Neural cell (in vitro differentiated cells): Measurements from ENCODE around the gene GLI3. TPM values are rescaled to one million over a fixed set of nuclear protein-coding genes. Genes with fewer than 3 reads are reported as not detected.

Experiments
- H2AFZ ChIP-seq: fragments of 200-600, 300-800 bp; sonication (generic), shearing (Covaris generic); 2 replicates; pipeline ENCODE4 v1.6.0; 2014; ENCODE audit warnings: low read depth, mild to moderate bottlenecking, antibody characterized with exemption, low read length, moderate library complexity
- H3F3A ChIP-seq: fragments of 200-600 bp; shearing (Covaris generic); 2 replicates; pipeline ENCODE4 v1.6.1; 2016; ENCODE audit warnings: mild to moderate bottlenecking, moderate library complexity, mixed read lengths, antibody characterized with exemption, low read length; ENCODE audit not compliant: insufficient read depth, poor library complexity, severe bottlenecking
- H3K27ac ChIP-seq: fragments of 200-600, 300-800 bp; sonication (generic), shearing (Covaris generic); 2 replicates; pipeline ENCODE4 v1.5.1; 2014; ENCODE audit warnings: mild to moderate bottlenecking, low read length, moderate library complexity
- H3K27me3 ChIP-seq: fragments of 300-800, 200-600 bp; sonication (generic), shearing (Covaris generic); 2 replicates; pipeline ENCODE4 v1.6.0; 2014; ENCODE audit warnings: mild to moderate bottlenecking, low read depth, low read length, moderate library complexity; ENCODE audit not compliant: insufficient read depth
- H3K36me3 ChIP-seq: fragments of 300-800, 200-600 bp; sonication (generic), shearing (Covaris generic); 2 replicates; pipeline ENCODE4 v1.5.1; 2014; ENCODE audit warnings: mild to moderate bottlenecking, antibody characterized with exemption, low read length, moderate library complexity; ENCODE audit not compliant: insufficient read depth
- H3K4me2 ChIP-seq: fragments of 300-800, 200-600 bp; sonication (generic), shearing (Covaris generic); 2 replicates; pipeline ENCODE4 v1.6.0; 2014; ENCODE audit warnings: mild to moderate bottlenecking, low read length
- H3K4me3 ChIP-seq: fragments of 300-800, 200-600 bp; sonication (generic), shearing (Covaris generic); 2 replicates; pipeline ENCODE4 v1.5.1; 2014; ENCODE audit warnings: mild to moderate bottlenecking, low read length, moderate library complexity
- H3K79me2 ChIP-seq: fragments of 200-600 bp; shearing (Covaris generic); replicated peaks from 2 replicates; pipeline ENCODE4 v1.6.0; 2014; ENCODE audit warnings: mild to moderate bottlenecking, low read length, moderate library complexity; ENCODE audit not compliant: insufficient read depth
- H3K9ac ChIP-seq: fragments of 300-800, 200-600 bp; sonication (generic), shearing (Covaris generic); 2 replicates; pipeline ENCODE4 v1.6.1; 2016; ENCODE audit warnings: mild to moderate bottlenecking, low read length, mixed read lengths
- H3K9me2 ChIP-seq: fragments of 200-600 bp; shearing (Covaris generic); 2 replicates; pipeline ENCODE4 v1.6.1; 2016; ENCODE audit warnings: mild to moderate bottlenecking, low read length, mixed read lengths; ENCODE audit not compliant: insufficient read depth
- H3K9me3 ChIP-seq: fragments of 200-600, 300-800 bp; sonication (generic), shearing (Covaris generic); 2 replicates; pipeline ENCODE4 v1.6.1; 2016; ENCODE audit warnings: mild to moderate bottlenecking, mixed run types, low read length, moderate library complexity, mixed read lengths
- H4K20me1 ChIP-seq: fragments of 200-600 bp; shearing (Covaris generic); 2 replicates; pipeline ENCODE4 v1.6.1; 2016; ENCODE audit warnings: mild to moderate bottlenecking, mixed run types; ENCODE audit not compliant: insufficient read depth
- CTCF ChIP-seq: fragments of 450-650 bp; IDR thresholded peaks from 2 replicates; pipeline ENCODE4 v1.5.1; 2014; ENCODE audit warnings: antibody characterized with exemption, mild to moderate bottlenecking, moderate library complexity; ENCODE audit not compliant: poor library complexity, severe bottlenecking
- EP300 ChIP-seq: fragments of 450-650 bp; conservative IDR thresholded peaks from 2 replicates; pipeline ENCODE4 v1.6.1; 2014; ENCODE audit warnings: antibody characterized with exemption, mild to moderate bottlenecking, moderate library complexity; ENCODE audit not compliant: poor library complexity, severe bottlenecking
- EZH2 ChIP-seq: fragments of 200-600, 300-800 bp; shearing (Covaris generic), sonication (generic); IDR thresholded peaks from 2 replicates; pipeline ENCODE4 v1.6.1; 2014; ENCODE audit warnings: antibody characterized with exemption, low read length, borderline replicate concordance, mild to moderate bottlenecking; ENCODE audit not compliant: insufficient read depth, poor library complexity, severe bottlenecking
- MXI1 ChIP-seq: fragments of 450-650 bp; conservative IDR thresholded peaks from 2 replicates; pipeline ENCODE4 v1.6.1; 2014; ENCODE audit warnings: antibody characterized with exemption, mild to moderate bottlenecking; ENCODE audit not compliant: poor library complexity, severe bottlenecking
- POLR2AphosphoS5 ChIP-seq: IDR thresholded peaks from 2 replicates; pipeline ENCODE4 v1.6.1; 2012
- RAD21 ChIP-seq: fragments of 450-650 bp; conservative IDR thresholded peaks from 2 replicates; pipeline ENCODE4 v1.6.1; 2014; ENCODE audit warnings: antibody characterized with exemption, mild to moderate bottlenecking, moderate library complexity
- REST ChIP-seq: IDR thresholded peaks from 2 replicates; pipeline ENCODE4 v1.6.1; 2012; ENCODE audit warnings: borderline replicate concordance
- SMC3 ChIP-seq: fragments of 450-650 bp; conservative IDR thresholded peaks from 2 replicates; pipeline ENCODE4 v1.6.1; 2014; ENCODE audit warnings: antibody characterized with exemption, mild to moderate bottlenecking, moderate library complexity; ENCODE audit not compliant: poor library complexity
- TAF1 ChIP-seq: IDR thresholded peaks from 2 replicates; pipeline ENCODE4 v1.6.1; 2012; ENCODE audit warnings: low read depth
- polyA plus RNA-seq: library from polyadenylated mRNA; depleted of rRNA; stranded (reverse); fragments of >200 nt; gene quantifications from 2 replicates; pipeline ENCODE4 v1.2.3, GENCODE V29; 2014

Gene GLI3
- polyA plus RNA-seq, 1 donor from 2014 or later = 0.19 TPM

GRCh38 chr7:41984888-41985287 is 252.1 kb downstream of the GLI3 start:
- TF ChIP-seq RAD21 = no peak
- TF ChIP-seq SMC3 = no peak
- TF ChIP-seq TAF1 = no peak
- TF ChIP-seq REST = no peak
- no peak for TF ChIP-seq POLR2AphosphoS5
- TF ChIP-seq EZH2 = no peak
- no peak for TF ChIP-seq CTCF
- no peak for TF ChIP-seq MXI1
- TF ChIP-seq EP300 = no peak
- Histone ChIP-seq H4K20me1 (no peaks in the 10 kb centered on the region), H3K36me3 (no peaks in the 10 kb centered on the region), H3K27me3 (no peaks in the 10 kb centered on the region), H2AFZ (no peak overlapping the region), H3F3A (no peaks in the 10 kb centered on the region), H3K79me2 (peaks cover 27% of the 10 kb centered on the region), H3K27ac (no peak overlapping the region), H3K4me2 (no peak overlapping the region), H3K4me3 (no peak overlapping the region), H3K9me2 (no peaks in the 10 kb centered on the region), H3K9ac (no peak overlapping the region), H3K9me3 (no peaks in the 10 kb centered on the region)

- Histone ChIP-seq H3K4me2 (no peak overlapping the region), H2AFZ (no peak overlapping the region), H3F3A (no peaks in the 10 kb centered on the region), H3K9ac (no peak overlapping the region), H3K36me3 (no peaks in the 10 kb centered on the region), H3K27ac (no peak overlapping the region), H3K9me2 (no peaks in the 10 kb centered on the region), H3K4me3 (no peak overlapping the region), H3K27me3 (no peaks in the 10 kb centered on the region), H4K20me1 (no peaks in the 10 kb centered on the region), H3K9me3 (no peaks in the 10 kb centered on the region), H3K79me2 (peaks cover 20% of the 10 kb centered on the region)
- no peak for TF ChIP-seq EP300
- TF ChIP-seq CTCF = no peak
- no peak for TF ChIP-seq RAD21
- no peak for TF ChIP-seq POLR2AphosphoS5
- no peak for TF ChIP-seq EZH2
- no peak for TF ChIP-seq SMC3
- TF ChIP-seq REST = no peak
- TF ChIP-seq MXI1 = no peak
- TF ChIP-seq TAF1 = no peak
Measured at GRCh38 chr7:41981046-41982040, 255.7 kb downstream of the GLI3 start.
